HG02759 (cell line): Measurements from ENCODE around the gene NKAIN2.
A peak's percentile ranks its signal among the peaks of the same experiment; 100 is the strongest.

ENCODE experiments used
- ATAC-seq: cut with Tn5 transposase; IDR thresholded peaks from one replicate; pipeline ENCODE4 v1.9.1; 2021; ENCODE audit warnings: mild to moderate bottlenecking, moderate library complexity; ENCODE audit not compliant: unreplicated experiment

Gene NKAIN2

DNA sequence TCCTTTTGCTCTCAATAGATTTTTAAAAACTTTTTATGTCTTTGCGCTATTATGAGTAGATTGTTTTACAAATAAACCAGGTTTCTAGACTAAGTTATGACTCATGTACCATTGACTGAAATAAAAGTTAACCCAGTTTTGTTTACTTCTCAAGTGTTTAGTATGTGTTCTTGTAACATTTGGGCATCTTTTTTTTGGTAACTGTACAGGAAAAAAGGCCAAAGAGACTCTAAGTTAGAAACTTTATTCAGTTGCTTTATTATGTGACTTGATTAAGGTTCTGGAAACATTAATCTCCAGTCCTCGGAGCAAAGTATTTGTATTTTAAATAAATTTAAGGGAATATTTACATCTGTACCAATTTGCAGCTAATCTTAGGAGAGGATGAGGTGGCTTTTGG is 2.9 kb downstream of the NKAIN2 start:
- ATAC-seq: no peak

DNA sequence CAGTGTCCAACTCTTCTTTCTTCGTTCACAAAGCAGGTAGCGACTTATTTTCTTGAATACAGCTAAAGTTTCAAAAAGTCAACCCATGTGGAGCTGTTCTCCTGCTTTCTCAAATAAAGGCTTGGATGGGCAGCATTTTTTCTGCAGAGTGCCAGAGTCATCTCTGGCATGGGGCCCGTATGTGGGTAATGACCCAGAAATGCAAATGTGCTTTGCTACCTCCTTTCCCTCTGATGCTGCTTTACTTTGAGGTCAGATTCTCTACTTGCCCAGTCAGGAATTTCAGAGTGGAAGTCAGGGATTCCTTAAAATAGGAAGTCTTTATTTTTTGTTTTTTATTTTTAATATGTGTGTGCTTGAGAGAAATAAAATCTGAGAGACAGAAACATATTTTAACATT is 4.9 kb downstream of the NKAIN2 start:
- no peak for ATAC-seq

DNA sequence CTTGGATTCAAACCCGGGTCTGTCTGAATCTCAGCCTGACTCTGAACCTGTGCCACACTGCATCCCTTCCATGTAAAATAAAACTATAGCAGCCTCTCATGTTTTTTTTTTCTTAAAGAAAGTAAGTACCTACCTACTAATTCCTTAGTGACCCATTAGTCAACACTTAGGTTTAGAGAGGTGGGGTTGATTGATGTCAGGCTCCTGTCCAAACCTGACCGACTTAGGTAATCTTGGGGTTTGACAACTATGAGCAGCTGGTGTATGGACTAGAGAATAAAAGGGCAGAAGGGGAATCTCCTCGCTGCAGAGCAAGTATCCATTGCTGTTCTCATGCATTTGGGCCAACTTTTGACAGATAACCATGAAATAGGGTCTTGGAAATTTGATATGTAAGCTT is 6.5 kb downstream of the NKAIN2 start:
- ATAC-seq: no peak

DNA sequence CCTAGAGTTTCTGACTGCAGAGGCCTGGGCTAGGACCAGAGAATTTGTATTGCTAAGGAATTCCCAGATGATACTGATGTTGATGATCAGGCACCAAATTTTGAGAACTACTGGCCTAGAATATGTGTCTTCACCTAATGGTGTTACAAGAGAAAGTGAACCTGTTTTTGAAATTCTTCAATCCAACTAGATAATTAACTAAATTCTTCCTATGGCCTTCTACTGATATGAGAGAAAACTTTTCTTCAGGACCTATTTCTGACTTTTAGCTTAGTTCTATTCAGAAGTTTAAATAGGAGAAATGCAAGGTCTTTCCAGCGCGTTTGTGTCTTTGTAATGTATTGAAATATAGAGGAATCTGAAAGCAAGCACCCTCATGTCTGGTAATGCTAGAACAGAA is 7.3 kb downstream of the NKAIN2 start:
- no peak for ATAC-seq

GRCh38 chr6:123811378-123811777 is 7.7 kb downstream of the NKAIN2 start:
- ATAC-seq: no peak

DNA sequence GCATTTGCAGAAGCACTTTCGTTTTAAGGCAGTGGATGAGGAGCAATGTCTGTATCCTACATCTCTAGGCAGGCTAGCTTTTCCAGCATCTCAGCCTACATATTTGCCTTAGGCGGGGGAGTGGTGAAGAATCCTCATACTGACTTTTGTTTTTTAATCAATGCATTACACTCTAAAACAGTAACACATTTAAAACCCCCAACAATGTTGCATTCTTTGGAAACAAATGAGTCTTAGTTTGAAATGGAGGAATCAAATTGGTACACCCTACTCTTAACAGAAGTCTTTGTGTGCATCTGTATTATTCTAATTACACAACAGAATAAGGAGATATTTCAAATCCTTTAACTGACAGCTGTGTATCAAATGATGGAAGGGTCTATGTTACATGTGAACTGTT is 9.0 kb downstream of the NKAIN2 start:
- ATAC-seq: no peak

GRCh38 chr6:123821112-123821511 is 17.4 kb downstream of the NKAIN2 start:
- no peak for ATAC-seq

DNA sequence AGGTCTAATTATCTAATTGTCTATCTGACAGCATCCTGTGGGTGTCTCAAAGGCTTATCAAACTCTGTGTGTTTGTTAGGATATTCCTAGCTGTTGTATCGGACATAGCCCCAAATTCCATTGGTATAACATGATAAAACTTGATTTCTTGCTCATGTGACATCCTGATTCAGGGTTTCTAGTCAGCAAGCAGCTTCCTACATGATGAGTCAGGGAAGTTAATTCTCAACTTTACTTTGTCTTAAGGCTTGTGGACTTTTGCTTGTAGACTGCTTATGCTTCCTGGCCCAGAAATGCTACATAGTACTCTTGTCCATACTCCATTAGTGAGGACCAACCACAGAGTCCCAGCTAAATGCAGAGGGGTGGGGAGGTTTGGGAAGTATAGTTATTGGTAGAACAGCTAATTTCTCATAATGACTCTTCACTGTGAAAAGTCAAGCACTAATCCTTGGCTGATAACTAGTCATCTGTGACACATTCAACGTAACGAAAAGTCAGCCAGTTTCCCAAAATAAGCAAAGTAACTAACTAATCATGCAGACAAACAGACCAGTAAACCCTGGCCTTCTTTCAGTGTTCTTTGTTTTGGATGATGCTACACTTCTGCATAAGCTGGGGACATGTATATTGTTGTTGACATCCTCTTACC is 25.8 kb downstream of the NKAIN2 start:
- ATAC-seq: no peak

DNA sequence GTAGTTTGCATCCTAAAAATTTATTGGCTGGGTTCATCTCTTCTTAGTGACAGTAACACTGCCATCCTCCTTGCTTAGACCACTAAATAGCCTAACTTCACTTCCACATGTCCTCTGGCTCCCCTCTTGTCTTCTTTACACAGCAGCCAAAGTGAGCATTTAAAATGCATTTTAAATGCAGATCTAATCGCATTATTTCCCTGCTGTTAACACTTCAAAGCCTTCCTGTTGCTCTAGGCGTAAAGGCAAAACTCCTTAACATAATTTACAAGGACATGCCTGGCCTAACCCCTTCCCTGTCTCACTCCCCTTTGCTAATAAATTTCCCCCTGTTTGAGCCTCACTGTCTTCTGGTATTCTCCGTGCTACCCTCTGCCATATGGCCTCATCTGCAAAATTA is 26.5 kb downstream of the NKAIN2 start:
- no peak for ATAC-seq

DNA sequence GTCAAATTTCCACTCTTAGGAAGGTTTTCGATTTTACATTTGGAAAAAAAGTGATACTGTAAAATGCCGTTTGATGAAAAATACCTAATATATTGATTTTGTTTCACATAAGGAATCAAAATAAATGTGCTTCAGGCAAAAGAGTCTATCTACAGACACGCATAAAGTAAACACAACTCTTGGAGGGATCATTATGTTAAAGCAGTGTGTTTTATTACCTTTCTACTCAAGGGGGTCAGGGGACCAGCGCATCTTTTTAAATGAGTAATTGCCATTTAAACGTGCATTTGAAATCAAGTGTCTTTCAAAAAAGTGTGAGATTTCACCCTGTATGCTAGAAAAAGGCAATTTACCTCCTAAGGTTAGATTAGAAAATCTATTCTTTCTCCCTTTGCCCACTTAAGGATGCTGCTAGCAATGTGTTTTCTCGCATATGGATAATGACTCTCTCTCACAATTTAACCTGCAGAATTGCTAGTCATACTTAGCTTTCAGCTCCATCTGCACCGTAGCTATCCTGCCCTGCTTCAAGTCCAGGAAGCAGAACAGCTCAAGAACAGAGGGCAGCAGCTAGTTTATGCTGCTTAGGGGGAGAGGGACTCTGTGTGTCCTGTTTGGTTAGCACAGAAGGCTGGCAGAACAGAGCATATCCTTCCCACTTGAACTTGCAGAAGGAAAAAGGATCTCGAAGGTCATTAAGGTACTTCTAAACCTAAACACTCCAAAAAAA is 35.0 kb downstream of the NKAIN2 start:
- no peak for ATAC-seq

DNA sequence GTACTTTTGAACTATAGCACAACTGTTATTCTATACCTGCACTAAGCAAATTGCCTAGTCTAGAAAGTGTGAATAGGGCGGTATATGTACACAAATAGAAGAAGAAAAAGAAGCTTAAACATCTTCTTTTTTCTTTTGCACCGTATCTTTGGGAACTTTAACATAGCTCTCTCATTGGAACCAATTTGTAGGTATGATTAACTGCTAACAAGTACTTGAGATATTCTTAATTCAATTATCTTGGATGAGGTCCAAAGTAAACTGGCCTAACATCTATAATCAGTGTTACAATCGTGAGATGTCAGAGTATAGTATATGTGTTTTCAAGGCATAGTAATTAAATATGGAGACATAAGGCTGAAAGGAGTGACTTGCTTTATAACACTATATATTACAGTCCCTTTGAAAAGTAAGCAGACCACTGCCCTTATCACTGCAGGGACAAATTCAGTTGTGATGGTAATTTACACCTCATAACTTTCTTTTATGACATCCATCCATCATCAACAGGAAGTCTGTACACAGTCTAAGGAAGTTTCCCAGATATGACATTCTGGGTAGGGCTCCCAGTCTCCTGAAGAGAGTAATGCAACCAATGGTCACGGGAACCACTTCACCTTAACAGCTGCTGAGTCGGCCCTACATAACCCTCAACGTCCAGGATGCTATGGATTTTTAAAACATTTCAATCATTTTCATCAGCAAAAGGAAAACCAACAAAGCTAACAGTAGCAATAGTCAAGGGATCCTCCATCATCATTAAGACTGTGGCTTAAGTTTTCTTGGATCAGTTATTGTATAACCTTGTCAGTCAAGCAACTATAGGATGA is 37.6 kb downstream of the NKAIN2 start:
- ATAC-seq: no peak

DNA sequence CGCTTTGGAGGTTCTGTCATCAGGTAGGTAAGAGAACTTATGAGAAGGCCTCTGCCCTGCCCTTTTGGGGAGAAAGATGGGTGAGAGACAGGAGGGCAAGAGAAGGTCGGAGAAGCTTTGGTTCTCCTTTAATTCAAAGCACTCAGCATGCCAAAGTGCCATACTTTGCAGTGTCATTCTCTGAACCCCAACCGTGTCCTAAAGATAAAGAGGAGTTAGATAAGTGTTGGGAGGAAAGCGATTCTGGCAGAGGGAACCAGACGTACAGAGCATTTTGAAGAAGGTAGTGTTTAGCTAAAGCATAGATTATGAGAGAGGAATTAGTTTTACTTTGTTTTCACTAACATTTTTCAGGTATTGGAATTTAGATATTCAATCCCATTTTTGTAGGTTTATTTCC is 40.3 kb downstream of the NKAIN2 start:
- no peak for ATAC-seq

DNA sequence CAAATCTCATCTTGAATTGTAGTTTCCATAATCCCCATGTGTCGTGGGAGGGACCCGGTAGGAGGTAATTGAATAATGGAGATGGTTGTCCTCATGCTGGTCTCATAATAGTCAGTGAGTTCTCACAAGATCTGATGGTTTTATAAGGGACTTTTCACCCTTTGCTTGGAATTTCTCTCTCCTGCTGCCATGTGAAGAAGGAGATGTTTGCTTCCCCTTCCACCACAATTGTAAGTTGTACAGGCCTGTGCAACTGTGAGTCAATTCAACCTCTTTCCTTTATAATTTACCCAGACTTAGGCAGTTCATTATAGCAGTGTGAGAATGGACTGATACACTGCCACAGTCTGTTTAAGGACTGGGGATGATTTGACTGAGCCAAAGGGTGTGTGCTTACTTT is 44.7 kb downstream of the NKAIN2 start:
- no peak for ATAC-seq

- ATAC-seq: no peak
Observed at GRCh38 chr6:123849406-123849805, 45.7 kb downstream of the NKAIN2 start.

- no peak for ATAC-seq
Observed at GRCh38 chr6:123850555-123850954, 46.9 kb downstream of the NKAIN2 start.

GRCh38 chr6:123854201-123854600 is 50.5 kb downstream of the NKAIN2 start:
- ATAC-seq: no peak

DNA sequence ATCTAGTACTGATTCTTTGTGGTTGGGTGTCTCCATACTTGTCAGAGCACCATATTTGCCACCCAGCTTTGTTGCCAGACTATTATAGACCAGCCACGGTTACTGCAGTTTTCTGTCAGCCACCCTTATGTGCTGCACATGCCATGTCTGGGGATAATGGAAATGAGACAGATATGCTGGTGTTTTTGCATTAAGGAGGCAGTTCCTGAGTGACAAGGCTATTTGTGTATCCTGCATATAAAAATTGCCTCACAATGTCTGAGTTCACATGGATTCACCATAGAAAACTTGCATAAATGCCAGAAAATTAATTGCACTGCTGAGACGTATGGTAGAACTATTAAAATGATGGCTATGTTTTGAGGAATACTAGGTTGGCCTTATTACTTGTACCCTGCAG is 51.8 kb downstream of the NKAIN2 start:
- ATAC-seq: no peak

- no peak for ATAC-seq
Observed at GRCh38 chr6:123859291-123859690, 55.6 kb downstream of the NKAIN2 start.

DNA sequence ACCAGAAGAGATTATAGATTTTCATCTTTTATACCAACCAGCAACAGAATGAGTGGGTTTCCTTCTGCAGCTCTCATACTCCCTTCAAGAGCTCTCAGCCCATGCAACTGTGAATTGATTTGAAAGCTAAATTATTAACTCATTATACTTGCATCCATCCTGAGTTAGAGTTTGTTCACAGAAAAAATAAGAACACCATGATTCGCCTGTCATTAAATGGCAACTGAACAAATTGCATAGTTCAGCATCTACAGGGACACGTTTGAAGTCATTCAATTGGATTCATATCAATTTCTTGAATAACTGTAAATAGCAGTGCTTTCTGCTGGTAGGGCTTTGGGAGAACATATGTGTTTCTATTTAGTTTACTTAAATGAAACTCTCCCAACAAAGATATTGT is 65.7 kb downstream of the NKAIN2 start:
- no peak for ATAC-seq

GRCh38 chr6:123873974-123874373 is 70.3 kb downstream of the NKAIN2 start:
- no peak for ATAC-seq

- ATAC-seq: no peak
Observed at GRCh38 chr6:123875784-123876183, 72.1 kb downstream of the NKAIN2 start.

GRCh38 chr6:123879749-123880148 is 76.1 kb downstream of the NKAIN2 start:
- peak; percentile 82 for ATAC-seq
